ENCODE data around the gene TEKT5. TPM values are rescaled to one million over a fixed set of nuclear protein-coding genes. Genes with fewer than 3 reads are reported as not detected.

TEKT5 gene
- total RNA-seq, 1 donor from 2014 or later = 1.0 TPM

DNA sequence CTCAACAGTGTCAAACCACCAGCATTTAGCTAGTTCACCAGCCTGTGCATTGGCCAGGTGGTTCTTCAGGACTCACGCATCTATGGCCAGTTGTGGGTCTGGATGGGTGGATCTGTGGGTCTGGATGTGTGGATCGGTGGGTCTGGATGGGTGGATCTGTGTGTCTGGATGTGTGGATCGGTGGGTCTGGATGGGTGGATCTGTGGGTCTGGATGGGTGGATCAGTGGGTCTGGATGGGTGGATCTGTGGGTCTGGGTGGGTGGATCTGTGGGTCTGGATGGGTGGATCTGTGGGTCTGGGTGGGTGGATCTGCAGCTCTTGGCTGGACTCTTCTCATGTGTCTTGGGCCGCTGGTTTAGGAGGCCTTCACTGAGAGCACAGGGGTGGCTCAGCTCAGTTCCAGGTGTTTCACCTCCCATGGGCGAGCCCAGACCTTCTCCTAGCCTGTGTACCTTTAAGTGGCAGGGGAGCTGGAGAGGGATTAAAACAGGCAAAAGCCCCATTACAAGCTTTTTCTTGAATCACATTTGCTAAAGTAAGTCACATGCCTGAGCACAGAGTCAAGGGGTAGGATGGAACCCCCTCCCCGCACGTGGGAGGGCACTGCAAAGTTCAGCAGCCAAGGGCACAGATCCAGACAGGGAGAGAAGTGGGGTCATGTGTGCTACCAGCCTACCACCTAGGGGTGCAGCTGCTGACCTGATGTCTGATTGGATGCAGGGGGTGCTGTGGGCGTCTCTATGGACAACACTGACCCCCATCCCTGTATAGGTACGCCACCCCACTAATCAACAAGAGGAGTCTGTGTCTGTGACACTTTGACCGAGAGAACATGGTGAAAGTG, 45.5 kb upstream of the TEKT5 start:
- no peak overlapping the region for H3K4me3 Mint-ChIP-seq
- TF ChIP-seq CTCF (IDR thresholded peaks at IDR 0.05; ENCODE audit: unreplicated experiment) = no peak
- DNase-seq (ENCODE audit: low spot score in 2 of 2, unreplicated experiment in 2 of 2) = no peak
- H3K9me3 Mint-ChIP-seq = no peaks in the 10 kb centered on the region
- no peaks in the 10 kb centered on the region for H3K36me3 Mint-ChIP-seq
- H3K27me3 Mint-ChIP-seq (ENCODE audit: low read depth) = no peaks in the 10 kb centered on the region
- H3K4me1 Mint-ChIP-seq = peaks cover 29% of the 10 kb centered on the region
- no peak overlapping the region for H3K27ac Mint-ChIP-seq

- Mint-ChIP-seq H3K9me3 (peaks cover under 1% of the 10 kb centered on the region), H3K4me3 (no peak overlapping the region), H3K36me3 (no peaks in the 10 kb centered on the region), H3K27ac (peak overlapping the region; percentile 34), H3K27me3 (ENCODE audit: low read depth) (no peaks in the 10 kb centered on the region), H3K4me1 (peaks cover 22% of the 10 kb centered on the region)
- DNase-seq (ENCODE audit: low spot score in 2 of 2, unreplicated experiment in 2 of 2) = no peak
- TF ChIP-seq CTCF (IDR thresholded peaks at IDR 0.05; ENCODE audit: unreplicated experiment) = no peak
These were observed 43.7 kb upstream of the TEKT5 start for GRCh38 chr16:10738231-10739077.

DNA sequence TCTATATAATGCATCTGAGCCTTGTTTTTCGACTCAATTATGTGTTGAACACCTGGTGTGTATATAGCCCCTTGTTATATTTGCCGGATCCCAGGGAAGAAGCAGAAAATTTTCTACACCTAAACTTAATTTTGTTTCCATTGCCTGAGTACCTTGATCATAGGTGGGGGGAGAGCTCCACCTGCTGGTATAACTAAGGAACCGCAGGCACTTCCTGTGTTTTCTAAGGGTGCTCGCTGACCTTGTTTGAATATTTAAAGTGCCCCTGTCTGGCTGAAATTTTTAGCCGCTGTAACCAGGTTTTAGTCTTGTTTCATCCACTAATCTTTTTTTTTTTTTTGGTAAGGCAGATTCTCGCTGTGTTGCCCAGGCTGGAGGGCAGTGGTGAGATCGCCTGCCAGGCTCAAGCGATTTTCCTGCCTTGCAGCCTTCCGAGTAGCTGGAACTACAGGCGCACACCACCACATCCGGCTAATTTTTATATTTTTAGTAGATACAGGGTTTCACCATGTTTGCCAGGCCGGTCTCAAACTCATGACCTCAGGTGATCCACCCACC, 42.4 kb upstream of the TEKT5 start:
- TF ChIP-seq CTCF (IDR thresholded peaks at IDR 0.05; ENCODE audit: unreplicated experiment) = peak; percentile 96
- Mint-ChIP-seq H3K4me3 (no peak overlapping the region), H3K27me3 (ENCODE audit: low read depth) (no peaks in the 10 kb centered on the region), H3K36me3 (peaks cover 2% of the 10 kb centered on the region), H3K4me1 (peaks cover 15% of the 10 kb centered on the region), H3K27ac (peak overlapping the region; percentile 30), H3K9me3 (peaks cover 4% of the 10 kb centered on the region)
- DNase-seq (ENCODE audit: low spot score in 2 of 2, unreplicated experiment in 2 of 2) = peak; percentile 35 to 68

DNA sequence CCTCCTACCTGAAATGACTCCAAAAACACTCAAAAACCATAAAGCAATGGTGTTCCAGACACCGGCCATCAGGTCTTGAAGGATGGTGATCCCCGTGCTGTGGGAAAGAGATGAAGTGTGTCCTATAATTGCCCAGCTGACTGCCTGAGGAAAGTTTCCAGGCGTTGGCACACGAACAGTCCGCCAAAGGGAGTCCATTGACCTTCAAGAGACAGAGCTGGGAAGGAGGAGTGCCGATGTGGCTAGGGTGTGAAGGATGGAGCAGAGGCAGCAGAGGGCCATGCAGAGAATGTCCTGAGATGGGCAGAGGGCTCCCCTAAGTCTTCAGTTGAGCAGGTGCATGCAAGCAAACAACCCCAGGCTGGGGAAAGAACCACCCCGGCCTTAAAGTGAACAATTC, 37.1 kb upstream of the TEKT5 start:
- H3K4me3 Mint-ChIP-seq = no peak overlapping the region
- H3K4me1 Mint-ChIP-seq = no peaks in the 10 kb centered on the region
- no peak overlapping the region for H3K27ac Mint-ChIP-seq
- H3K9me3 Mint-ChIP-seq = peaks cover 4% of the 10 kb centered on the region
- no peak for TF ChIP-seq CTCF (IDR thresholded peaks at IDR 0.05; ENCODE audit: unreplicated experiment)
- DNase-seq (ENCODE audit: low spot score in 2 of 2, unreplicated experiment in 2 of 2) = no peak
- peaks cover 2% of the 10 kb centered on the region for H3K36me3 Mint-ChIP-seq
- H3K27me3 Mint-ChIP-seq (ENCODE audit: low read depth) = no peaks in the 10 kb centered on the region

GRCh38 chr16:10729104-10730048, 34.6 kb upstream of the TEKT5 start:
- H3K4me3 Mint-ChIP-seq = no peak overlapping the region
- H3K27ac Mint-ChIP-seq = no peak overlapping the region
- H3K4me1 Mint-ChIP-seq = no peaks in the 10 kb centered on the region
- H3K36me3 Mint-ChIP-seq = peaks cover 2% of the 10 kb centered on the region
- no peak for DNase-seq (ENCODE audit: low spot score in 2 of 2, unreplicated experiment in 2 of 2)
- TF ChIP-seq CTCF (IDR thresholded peaks at IDR 0.05; ENCODE audit: unreplicated experiment) = no peak
- peaks cover 4% of the 10 kb centered on the region for H3K9me3 Mint-ChIP-seq
- no peaks in the 10 kb centered on the region for H3K27me3 Mint-ChIP-seq (ENCODE audit: low read depth)
